GM12872 (cell line): ENCODE results near the gene CDKN2A.

Experiments
- CTCF ChIP-seq: IDR thresholded peaks from 3 replicates; pipeline ENCODE4 v1.5.1; 2011; ENCODE audit warnings: low read depth, mild to moderate bottlenecking, low read length, moderate library complexity; ENCODE audit not compliant: insufficient read depth

The CDKN2A gene

DNA sequence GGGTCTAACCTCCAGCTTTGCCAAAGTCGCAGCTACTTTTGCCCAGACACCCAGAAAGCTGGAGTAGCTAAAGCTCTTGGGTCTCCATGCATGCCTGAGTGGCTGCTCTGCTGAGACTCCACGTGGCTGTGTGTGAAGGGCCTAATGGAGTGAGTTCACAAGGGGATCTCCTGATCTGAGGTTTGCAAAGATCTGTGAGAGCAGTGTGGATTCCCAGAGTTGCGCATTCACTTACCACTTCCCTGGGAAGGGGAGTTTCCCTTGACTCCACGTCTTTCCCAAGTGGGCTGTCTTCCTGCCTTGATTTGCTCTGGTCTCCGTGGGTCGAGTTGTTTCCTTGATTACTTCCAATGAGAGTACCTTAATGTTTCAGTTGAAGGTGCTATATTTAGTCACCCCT lies 32.5 kb upstream of the CDKN2A start:
- no peak for TF ChIP-seq CTCF

DNA sequence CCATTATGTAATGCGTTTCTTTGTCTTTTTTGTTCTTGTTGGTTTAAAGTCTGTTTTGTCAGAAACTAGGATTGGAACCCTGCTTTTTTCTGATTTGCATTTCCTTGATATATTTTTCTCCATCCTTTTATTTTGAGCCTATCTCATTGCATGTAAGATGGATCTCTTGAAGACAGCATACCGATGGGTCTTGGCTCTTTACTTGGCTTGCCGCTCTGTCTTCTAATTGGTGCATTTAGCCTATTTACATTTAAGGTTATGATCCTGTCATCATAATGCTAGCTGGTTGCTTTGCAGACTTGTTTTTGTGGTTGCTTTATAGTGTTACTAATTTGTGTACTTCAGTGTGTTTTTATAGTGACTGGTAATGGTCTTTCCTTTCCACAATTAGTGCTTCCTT lies 28.2 kb upstream of the CDKN2A start:
- TF ChIP-seq CTCF: no peak

DNA sequence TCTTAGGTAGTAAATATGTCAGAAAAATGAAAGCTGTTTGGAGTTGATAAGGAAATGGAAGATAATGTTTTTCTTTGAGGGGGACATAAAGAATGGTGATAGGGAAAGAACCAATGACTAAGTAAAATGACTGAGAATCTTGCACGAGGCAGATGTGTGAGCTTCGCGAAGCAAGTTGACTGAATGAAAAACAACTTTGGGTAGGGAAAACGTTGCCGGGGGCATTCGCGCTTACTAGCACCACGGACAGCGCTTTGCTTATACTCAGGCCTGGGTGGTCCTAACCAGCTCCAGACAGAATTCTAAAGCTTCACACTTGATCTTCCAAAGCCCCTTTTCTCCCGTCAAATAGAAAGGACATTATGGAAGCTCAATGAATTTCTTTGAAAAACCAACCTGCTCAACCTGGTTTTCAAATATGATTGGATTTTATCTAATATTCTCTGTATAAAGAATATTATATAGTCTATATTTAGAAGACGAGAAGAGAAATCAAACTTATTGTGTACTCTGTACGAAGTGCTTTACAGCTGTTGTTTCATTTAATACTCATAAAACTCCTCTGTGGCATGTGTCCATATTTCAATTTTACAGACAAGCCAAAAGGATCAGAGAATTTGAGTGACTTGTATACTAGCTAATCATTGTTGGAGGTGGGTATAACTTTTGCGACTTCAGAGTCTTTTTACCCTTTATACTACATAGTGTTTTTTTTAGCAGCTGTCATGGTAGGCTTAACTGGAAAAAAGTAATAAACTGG lies 16.9 kb upstream of the CDKN2A start:
- no peak for TF ChIP-seq CTCF

DNA sequence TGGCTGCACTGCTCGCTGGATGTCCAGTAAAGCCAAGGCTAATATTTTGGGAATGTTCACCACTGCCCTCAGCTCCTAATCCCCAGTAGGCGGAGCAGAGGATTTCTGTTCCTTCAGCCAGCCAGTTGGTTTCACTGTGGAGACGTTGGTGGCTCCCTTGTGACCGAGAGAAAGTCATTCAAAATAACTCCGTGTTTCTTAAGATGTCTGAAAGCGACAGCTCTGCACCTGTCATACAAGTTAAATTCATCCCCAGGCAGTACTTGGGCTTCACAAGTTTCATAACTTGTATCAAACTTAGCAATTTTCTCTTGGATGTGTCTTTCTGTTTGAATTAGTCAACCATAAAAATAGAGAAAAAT lies 15.3 kb upstream of the CDKN2A start:
- no peak for TF ChIP-seq CTCF

DNA sequence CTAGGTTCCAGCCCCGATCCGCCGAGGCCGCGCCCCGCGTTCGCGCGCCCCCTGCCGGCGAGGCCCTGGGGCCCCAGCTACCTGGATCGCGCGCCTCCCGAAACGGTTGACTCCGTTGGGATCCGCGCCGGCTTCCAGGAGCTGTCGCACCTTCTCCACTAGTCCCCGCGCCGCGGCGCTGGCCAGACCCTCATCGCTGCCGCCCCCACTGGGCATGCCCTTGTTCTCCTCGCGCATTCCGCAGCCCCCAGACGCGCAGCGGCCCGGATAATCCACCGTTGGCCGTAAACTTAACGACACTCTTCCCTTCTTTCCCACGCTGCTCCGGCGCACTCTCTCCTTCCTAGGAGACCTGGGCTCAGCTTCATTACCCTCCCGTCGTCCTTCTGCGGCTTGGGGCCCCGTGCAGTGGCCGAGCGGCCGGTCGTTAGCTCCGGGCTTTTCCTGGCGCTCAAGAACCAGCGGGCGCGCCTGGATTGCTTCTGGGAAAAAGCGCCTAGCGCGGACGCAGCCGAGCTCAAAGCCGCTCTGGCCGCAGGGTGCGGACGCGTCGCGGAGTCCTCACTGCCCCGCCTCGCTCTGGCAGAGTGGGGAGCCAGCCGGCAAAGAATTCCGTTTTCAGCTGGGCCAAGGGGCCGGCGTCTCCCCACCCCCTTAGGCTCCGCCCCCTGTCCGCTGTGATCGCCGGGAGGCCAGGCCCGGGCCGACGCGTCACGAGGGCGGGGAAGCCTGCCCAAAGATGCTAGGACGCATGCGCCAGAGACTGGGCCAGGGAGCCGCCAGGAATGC lies 14.7 kb upstream of the CDKN2A start, which contains the start of gene CDKN2B:
CDKN2B (minus strand) TSS at position 589 of the 789 bp plus-strand sequence; CDS start at position 237, 352 bp downstream.
- peak; percentile 78 for TF ChIP-seq CTCF

- TF ChIP-seq CTCF: no peak
Measured at GRCh38 chr9:22008384-22008716, 14.2 kb upstream of the CDKN2A start.

DNA sequence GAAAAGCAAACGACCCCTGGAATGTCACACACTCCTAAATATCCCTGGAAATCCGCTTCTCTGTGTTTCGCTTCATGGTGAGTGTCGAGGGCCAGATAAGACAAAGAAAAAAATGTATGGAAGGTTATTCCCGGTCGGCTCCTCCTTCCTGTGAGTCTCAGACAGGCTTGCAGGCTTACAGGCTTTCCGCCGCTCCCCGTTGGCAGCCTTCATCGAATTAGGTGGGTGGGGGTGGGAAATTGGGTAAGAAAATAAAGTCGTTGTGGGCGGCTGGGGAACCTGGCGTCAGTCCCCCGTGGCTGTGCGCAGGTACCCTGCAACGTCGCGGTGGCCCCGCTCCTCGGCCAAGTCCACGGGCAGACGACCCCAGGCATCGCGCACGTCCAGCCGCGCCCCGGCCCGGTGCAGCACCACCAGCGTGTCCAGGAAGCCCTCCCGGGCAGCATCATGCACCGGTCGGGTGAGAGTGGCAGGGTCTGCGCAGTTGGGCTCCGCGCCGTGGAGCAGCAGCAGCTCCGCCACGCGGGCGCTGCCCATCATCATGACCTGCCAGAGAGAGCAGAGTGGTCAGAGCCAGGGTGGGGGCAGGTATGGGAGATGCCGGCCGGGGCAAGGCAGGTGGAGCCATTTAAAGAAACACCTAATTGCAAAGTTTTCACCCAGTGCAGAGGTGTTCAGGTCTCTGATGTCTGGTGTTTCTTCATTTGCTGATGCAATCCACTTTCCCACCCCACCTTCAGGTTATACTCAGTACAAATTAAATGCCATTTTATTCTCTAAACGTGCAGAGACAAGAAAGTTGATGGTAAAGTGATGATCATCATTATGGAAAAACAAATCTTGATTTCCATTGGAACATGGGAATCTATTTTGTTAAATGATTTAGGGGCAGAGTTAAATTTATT lies 11.8 kb upstream of the CDKN2A start:
- TF ChIP-seq CTCF: no peak
